Measurements from ENCODE around the gene GRAMD4. TPM values are rescaled to one million over a fixed set of nuclear protein-coding genes. Genes with fewer than 3 reads are reported as not detected.

The GRAMD4 gene
- total RNA-seq, 1 donor from 2014 or later = 16.8 TPM

DNA sequence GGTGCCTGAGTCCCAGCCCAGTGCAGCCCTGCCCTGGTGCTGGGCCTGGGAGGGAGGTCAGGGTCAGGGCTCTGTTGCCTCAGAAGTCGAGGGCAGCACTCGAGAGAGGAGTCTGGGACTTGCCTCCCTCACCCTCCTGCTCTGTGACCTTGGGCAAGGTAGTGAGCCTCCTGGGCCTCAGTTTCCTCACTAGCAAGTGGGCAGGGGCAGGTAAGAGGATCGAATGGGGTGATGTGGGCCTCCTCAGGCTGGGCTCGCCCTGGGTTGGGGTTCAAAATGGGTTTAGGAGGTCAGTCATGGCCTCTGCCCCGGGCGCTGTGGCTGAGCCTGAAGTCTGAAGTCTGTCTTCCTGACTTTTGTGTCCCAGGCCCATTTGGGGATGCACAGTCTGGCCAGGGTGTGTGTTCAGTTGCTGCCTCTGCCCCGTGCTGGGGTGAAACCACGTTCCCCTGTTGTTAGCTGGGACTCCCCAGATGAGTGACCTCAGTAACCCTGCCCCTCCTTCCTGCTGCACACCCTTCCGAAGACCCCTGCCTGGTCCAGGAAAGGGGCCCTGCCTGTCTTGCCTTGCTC is 41.8 kb upstream of the GRAMD4 start:
- FAIRE-seq (peak; percentile 32), DNase-seq (ENCODE audit: low read depth) (no peak)
- TF ChIP-seq, protein P1, sequence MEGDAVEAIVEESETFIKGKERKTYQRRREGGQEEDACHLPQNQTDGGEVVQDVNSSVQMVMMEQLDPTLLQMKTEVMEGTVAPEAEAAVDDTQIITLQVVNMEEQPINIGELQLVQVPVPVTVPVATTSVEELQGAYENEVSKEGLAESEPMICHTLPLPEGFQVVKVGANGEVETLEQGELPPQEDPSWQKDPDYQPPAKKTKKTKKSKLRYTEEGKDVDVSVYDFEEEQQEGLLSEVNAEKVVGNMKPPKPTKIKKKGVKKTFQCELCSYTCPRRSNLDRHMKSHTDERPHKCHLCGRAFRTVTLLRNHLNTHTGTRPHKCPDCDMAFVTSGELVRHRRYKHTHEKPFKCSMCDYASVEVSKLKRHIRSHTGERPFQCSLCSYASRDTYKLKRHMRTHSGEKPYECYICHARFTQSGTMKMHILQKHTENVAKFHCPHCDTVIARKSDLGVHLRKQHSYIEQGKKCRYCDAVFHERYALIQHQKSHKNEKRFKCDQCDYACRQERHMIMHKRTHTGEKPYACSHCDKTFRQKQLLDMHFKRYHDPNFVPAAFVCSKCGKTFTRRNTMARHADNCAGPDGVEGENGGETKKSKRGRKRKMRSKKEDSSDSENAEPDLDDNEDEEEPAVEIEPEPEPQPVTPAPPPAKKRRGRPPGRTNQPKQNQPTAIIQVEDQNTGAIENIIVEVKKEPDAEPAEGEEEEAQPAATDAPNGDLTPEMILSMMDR (IDR thresholded peaks at IDR 0.05; ENCODE audit: insufficient read depth, low read length, severe bottlenecking) = no peak
- H3K27me3 ChIP-seq (ENCODE audit: control insufficient read depth, insufficient read depth, low read length) = peaks cover 1% of the 10 kb centered on the region
- H3K4me3 ChIP-seq (ENCODE audit: low read depth, low read length) = peak overlapping the region; percentile 60
- no peaks in the 10 kb centered on the region for H3K36me3 ChIP-seq (ENCODE audit: control insufficient read depth, insufficient read depth, low read length)

DNA sequence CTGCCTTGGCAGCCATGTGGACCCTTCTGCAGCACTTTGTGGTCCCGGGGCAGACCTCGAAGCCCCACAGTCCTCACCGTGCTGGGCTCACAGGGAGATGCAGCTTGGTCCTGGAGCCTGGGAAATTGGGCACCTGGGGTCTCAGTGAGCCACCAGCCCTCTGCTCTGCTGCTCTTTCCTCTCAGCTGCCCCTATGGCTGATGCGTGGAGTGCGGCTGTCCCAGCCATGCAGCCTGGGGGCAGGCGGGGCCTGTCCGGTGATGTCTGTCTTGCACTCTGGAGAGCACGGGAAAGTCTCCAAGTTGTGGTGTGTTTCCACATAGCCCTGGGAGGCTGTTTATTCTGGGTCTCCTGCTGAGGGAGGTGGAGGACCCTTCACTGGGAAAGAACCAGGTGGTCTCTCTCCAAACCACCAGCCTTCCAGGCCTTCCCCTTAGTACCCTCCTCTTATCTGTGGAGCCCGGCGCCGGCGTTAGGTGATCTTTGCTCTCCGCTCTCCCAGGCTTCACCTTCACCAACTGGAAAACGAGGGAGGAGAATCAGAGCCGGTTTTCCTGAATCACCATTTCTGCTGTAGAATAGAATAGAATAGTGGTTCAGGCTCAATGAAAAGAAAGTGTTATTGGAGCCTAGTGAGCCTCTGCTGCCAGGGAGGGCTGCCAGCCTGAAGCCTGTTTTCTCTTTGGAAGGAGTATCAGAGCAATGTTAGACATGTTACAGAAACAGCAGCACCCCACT is 41.2 kb upstream of the GRAMD4 start:
- peaks cover 1% of the 10 kb centered on the region for H3K27me3 ChIP-seq (ENCODE audit: control insufficient read depth, insufficient read depth, low read length)
- FAIRE-seq = no peak
- no peaks in the 10 kb centered on the region for H3K36me3 ChIP-seq (ENCODE audit: control insufficient read depth, insufficient read depth, low read length)
- TF ChIP-seq, protein P1 (IDR thresholded peaks at IDR 0.05; ENCODE audit: insufficient read depth, low read length, severe bottlenecking) = no peak
- no peak overlapping the region for H3K4me3 ChIP-seq (ENCODE audit: low read depth, low read length)
- DNase-seq (ENCODE audit: low read depth) = no peak

DNA sequence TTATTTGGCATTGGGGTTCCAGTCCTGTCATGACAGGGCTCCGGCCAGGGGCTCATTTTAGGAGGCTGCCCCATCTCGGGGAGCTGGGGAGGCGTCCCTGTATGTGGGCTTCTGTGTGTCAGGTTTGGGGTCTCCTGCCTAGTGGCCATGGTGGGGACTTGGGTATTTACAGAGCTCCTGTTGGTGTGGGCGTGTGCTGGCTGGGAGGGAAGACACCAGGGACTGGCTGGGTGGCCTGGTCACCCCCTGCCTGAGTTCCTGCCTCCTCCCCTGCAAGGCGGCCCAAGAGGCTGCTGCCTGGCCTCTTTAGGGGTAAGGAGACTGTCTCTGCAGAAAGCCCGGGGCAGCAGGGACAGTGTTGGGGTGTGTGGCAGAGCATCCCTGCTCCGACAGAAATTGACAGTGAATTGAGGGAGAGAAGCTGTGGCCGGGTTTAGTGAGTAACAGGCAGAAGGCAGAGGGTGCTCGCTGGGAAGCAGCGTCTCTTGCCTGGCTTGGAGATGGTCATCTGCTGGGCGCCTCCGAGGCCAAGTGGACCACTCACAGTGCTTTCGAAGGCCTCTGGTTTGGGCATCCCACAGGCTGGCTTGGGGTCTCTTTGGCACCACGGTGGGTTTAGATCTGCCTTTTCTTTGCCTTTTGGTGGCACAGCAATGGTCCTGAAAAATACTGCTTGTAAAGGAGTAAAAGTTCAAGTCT is 40.3 kb upstream of the GRAMD4 start:
- Histone ChIP-seq H3K4me3 (ENCODE audit: low read depth, low read length) (no peak overlapping the region), H3K36me3 (ENCODE audit: control insufficient read depth, insufficient read depth, low read length) (no peaks in the 10 kb centered on the region), H3K27me3 (ENCODE audit: control insufficient read depth, insufficient read depth, low read length) (peaks cover 1% of the 10 kb centered on the region)
- DNase-seq (ENCODE audit: low read depth) (no peak), FAIRE-seq (no peak)
- TF ChIP-seq, protein P1 (IDR thresholded peaks at IDR 0.05; ENCODE audit: insufficient read depth, low read length, severe bottlenecking) = no peak

DNA sequence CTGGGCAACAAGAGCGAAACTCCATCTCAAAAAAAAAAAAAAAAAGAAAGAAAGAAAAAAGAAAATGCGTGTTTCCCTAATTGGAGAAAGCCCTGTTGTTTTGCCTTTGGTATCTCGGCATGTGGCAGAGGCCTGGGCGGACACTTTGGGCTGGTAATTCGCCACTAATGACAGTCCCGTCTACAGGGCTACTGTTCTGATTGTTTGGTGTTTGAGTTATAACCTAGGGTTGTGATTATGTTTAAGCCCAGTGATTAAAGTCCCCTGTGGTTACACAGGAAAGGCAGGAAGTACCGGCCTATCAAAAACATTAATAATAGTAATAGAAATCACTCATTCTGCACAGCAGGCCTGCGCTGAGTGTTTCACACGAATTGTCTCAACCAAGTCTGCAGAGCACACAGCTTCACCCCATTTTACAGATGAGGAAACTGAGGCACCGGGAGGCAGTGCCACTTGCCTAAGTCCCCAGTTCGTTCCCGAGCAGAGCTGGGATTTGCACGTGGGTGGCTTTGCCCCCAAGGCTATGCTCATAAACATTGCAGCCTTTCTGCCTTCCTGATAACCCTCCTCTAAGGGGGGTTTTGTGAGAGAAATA is 39.1 kb upstream of the GRAMD4 start:
- Histone ChIP-seq H3K27me3 (ENCODE audit: control insufficient read depth, insufficient read depth, low read length) (peaks cover 1% of the 10 kb centered on the region), H3K4me3 (ENCODE audit: low read depth, low read length) (no peak overlapping the region), H3K36me3 (ENCODE audit: control insufficient read depth, insufficient read depth, low read length) (no peaks in the 10 kb centered on the region)
- DNase-seq (ENCODE audit: low read depth) = no peak
- TF ChIP-seq, protein P1 (IDR thresholded peaks at IDR 0.05; ENCODE audit: insufficient read depth, low read length, severe bottlenecking) = no peak
- no peak for FAIRE-seq

DNA sequence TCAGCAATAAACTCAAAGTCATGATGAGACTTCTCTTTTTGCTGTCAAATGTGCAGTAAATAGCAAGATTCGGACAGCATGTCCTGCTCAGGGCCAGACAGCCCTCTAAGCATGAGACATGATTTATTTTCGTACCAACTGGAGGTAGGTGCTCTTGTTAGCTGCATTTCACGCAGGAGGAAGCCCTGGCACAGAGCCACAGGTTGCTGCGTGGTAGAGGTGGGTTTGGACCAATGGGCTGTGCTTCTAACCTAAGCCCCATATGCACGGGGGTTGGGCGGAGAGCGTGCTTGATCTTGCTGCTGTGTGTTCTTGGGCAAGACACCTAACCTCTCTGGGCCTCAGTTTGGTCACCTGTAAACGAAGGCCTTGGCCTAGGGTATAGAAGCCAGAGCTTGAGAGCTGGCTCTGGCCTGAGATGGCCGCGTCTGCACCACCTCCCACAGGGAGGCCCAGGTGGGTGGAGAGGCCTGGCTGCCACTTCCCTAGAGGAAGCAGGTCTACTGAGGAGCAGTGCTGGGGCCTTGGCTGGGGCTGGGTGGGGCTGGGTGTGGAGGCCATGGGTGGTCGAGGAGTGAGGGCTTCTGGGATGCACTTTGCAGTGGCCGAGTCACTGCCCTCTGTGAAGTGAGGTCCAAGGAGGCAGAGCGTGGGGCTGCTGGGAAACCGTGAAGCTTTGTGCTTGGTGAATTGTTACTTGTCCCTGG is 38.5 kb upstream of the GRAMD4 start:
- TF ChIP-seq, protein P1 (IDR thresholded peaks at IDR 0.05; ENCODE audit: insufficient read depth, low read length, severe bottlenecking) = no peak
- Histone ChIP-seq H3K27me3 (ENCODE audit: control insufficient read depth, insufficient read depth, low read length) (peaks cover 1% of the 10 kb centered on the region), H3K4me3 (ENCODE audit: low read depth, low read length) (no peak overlapping the region), H3K36me3 (ENCODE audit: control insufficient read depth, insufficient read depth, low read length) (no peaks in the 10 kb centered on the region)
- no peak for DNase-seq (ENCODE audit: low read depth)
- FAIRE-seq = no peak

All from bronchial epithelial cell (primary cell).